GM21390 (cell line): Measurements from ENCODE around the gene SPATA24.
"Not testable (repeated sequence)": the region's sequence is repeated elsewhere in the genome, so short reads cannot be mapped to it uniquely, and the experiment has no call there.

Experiments
- ATAC-seq: cut with Tn5 transposase; IDR thresholded peaks from one replicate; pipeline ENCODE4 v1.9.1; 2021; ENCODE audit not compliant: unreplicated experiment

The SPATA24 gene

DNA sequence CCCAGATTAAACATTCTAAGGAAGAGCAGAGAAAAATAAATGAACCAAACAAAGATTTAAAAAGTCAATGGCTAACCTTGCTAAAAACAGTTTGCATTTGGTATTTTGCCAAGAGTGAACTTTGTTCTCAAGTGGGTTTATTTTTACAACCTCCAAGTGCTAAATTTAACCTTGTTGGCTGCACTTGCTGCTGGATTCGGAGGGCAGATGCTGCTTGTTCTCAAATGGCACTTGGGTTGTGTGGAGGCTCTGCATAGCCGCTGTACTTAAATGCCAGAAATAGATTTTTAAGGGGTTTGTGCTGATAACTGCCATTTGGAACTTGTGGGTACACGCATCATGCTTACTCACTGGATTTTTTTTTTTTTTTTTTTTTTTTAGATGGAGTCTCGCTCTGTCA, 13.3 kb upstream of the SPATA24 start:
- ATAC-seq = no peak

DNA sequence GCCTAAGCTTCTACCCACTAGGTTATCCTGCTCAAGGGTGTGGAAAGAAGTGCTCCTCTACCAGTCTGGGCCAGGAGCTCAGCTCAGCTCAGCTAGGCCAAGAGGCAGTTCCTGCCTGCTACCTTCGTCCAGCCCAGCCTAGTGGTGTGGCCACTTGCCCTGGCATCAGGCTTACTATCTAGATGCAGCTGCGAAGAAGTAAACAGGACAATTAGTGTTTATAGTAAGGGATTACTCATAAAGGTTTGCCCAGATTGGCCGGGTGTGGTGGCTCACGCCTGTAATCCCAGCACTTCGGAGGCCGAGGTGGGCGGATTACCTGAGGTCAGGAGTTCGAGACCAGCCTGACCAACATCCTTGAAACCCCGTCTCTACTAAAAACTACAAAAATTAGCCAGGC, 12.8 kb upstream of the SPATA24 start:
- ATAC-seq = no peak

DNA sequence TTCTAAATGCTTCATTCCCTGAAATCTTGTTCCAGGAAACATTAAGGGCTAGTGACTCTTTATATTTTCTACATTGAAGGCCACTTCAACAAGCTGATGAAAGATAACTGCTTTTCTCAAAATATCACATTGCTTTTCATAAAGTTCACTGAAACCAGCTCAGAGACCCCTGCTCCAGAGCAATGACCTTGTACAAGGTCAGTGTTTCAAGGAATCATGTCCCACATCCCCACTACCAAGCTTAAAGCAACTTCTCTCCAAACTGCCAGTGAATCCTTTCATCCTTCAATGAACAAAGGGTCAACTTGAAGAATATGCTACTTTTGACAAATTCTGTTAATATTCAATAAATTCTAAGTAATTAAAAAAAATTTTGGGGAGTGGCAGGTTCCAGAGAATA, 12.0 kb upstream of the SPATA24 start:
- ATAC-seq = no peak

DNA sequence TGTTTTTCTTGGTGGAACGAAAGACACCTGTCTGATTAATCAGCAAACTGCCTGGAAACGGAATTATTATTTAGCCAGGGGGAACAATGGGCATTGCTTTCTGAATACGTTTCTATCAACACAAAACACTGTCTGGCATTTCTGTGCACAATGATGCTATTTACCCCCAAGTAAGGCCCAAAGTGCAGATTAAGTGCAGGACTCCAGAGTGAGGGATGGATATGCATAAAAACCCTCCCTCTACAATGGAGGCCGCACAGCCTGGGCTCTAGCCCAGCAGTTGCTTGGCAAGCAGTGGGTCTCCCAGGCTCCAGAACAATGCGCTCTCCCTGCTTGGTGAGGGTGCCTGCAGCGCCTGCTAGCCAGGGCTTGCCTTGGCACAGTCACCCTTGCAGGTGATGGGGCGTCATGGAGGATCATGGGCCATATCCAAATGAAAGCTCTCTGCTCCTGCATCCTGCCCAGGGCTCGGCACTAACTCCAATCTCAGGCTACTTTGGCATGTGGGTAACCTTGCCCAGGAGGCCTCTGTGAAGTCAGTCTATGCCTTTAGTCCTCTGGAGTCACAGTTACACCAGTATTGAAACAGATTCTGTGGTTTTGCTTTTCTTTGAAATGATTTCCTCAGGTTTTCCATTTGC, 11.5 kb upstream of the SPATA24 start:
- no peak for ATAC-seq

DNA sequence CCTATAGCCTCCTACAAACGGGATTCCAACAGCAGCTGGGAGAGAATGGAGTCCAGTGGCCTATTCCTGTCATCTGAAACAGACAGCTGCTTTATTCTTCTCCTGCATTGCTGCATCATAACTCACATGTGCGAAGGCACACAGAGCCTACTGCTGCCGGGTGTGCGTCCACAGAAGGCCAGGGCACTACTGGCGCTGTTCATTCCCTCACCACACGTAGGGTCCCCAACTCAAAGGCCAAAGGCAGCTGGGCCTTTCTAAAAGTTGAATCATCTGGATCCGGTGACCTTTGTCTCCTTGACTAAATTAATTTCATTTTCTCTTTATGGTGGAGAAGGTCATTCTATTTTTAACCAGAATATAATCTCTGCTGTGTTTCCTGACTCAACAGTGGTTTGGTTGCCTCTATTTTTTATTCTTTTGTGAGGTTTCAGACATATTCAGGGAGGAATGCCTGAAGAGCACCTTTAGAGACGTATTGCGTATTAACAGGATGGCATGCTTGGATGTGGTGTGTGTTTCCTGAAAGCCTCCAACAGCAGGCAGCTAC, 10.8 kb upstream of the SPATA24 start:
- no peak for ATAC-seq

DNA sequence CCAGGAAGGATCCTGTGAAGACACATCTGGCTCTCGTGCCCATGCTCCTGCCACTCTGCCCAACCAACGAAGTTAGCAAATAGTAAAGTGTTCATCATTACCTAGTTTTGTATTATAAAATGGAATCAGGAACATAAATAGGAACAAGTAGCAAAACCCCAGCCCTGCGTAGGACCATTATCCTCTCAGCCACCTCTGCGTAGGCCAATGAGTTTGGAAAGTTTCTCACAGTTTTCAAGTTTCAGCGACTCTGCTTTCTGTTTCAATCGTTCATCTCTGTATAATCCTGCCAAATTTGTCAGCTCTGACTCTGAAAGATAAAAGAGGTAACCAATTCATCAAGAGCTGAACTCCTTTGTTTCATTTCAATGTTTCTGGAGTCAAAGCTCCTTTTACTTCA, 10.1 kb upstream of the SPATA24 start:
- ATAC-seq = no peak

DNA sequence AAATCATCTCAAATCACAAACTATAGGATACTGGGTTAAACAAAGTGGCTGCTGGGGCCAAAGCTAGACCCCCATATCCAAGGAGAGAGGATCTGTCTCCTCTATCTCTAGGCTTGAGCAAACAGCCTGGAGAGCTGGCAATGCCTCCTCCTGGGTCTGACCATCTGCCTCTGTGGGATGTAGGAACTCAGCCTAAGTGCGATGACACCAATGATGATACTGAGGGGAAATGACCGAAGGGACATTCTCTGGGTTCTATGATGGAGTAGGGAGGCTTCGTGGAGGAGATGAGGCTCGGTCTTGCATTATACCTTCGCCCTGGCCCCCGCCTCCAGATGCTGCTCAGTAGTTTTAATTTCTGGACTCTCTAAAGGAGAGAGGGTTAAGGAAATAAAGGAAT, 9.3 kb upstream of the SPATA24 start:
- no peak for ATAC-seq

DNA sequence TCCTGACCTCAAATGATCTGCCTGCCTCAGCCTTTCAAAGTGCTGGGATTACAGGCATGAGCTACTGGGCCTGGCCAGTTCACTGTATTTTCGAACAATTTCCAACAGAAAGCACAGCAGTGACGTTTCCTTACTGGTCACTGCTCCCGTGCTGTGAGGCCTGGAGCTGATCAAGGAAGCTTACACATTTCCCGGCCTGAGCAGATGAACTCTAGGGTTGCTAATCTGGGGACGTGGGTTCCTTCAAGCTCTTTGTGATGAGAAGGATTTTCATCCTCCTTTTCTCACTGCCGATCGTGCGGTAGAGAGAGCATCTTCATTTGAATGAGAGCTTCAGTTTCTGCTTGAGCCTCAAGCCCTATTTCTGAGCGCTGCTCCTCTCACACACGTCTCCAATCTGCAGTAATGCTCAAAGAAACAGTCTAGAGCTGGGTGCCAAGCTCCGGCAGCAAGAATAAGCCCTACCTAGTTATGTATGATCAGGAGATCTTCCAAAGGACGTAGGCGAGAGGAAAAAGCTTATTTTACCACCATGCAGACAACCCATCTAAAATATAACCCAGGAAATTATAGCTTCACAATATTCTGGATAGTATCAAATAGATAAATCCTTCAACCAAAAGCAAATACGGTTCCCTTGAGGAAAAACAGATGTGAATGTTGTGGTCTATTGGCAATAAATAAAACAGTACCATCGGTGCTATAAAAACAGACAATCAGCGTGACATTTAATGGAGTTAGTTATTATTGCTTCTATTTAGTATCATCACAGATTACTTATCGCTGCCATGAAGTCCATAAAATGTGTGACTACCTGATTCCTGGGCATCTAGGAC, 7.3 kb upstream of the SPATA24 start:
- no peak for ATAC-seq

DNA sequence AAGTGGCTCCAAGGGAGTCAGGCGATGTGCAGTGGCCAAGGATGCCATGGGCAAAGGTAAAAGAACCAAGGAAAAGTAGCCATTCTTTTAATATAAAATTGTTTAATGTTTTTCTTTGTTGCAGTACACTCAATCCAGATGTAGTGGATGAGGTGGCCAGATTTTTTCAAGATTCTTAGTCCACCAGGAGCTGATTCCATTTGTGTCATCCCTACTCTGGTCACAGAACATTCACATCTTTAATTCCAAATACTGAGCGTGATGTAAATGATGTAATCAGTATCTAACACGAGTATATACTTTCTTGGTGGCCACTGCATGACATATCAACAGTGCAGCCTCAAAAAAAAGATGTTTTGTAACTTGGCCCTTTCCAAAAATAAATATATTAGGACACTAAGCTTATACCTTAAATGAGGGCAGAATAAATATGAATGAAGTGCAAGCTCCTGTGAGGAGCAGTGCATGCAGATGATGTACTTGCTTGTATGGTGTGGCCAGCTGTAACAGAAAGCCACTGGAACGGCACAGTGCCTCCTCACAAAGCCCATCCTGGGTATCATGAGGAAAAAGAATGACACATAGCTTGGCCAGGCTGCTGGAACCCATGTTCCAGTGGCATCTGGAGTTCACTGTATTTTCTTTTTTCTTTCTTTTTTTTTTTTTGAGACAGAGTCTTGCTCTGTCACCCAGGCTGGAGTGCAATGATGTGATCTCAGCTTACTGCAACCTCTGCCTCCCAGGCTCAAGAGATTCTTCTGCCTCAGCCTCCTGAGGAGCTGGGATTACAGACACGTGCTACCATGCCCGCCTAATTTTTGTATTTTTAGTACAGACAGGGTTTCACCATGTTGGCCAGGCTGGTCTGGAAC, 6.5 kb upstream of the SPATA24 start:
- ATAC-seq = no peak

DNA sequence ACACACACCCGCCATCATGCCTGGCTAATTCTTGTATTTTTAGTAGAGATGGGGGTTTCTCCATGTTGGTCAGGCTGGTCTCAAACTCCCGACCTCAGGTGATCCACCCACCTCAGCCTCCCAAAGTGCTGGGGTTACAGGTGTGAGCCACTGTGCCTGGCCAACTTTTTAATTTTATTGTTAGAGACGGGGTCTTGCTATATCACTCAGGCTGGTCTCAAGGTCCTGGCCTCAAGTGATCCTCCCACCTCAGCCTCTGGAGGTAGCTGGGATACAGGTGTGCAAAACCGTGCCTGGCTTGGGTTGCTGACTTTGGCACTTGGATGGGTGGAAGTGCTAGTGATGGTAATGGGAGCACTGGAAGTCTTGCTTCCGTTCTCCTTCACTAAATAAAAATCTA, 5.2 kb upstream of the SPATA24 start:
- not testable (repeated sequence) for ATAC-seq

DNA sequence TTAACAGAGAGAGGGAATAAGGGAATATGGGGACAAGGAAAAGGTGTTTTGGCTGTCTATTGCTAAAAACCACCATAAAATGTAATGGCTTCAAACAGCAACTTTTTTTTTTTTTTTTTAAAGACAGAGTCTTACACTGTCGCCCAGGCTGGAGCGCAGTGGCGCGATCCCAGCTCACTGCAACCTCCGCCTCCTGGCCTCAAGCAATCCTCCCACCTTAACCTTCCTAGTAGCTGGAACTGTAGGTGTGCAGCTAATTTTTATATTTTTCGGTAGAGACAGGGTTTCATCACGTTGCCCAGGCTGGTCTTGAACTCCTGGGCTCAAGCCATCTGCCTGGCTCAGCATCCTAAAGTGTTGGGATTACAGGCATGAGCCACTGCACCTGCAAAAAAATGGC, 4.3 kb upstream of the SPATA24 start:
- no peak for ATAC-seq

DNA sequence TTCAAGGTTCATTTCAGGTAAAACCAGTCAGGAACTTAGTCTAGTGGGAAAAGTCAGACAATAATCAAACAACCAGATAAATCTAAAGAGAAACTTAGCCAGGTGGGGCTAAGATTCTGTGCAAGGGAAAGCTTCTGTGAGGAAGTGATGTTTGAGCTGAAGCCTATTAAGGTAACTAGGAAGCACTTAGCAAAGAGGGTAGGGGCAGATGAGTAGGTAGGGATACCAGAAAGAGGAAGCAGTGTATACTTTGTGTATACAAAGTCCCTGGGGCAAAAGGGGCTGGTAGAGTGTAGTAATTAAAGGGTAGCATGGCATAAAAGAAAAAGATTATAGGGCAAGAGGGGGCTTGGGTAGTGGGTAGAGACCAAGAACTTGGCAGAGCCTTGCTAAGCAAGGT, 3.6 kb upstream of the SPATA24 start:
- ATAC-seq = no peak

DNA sequence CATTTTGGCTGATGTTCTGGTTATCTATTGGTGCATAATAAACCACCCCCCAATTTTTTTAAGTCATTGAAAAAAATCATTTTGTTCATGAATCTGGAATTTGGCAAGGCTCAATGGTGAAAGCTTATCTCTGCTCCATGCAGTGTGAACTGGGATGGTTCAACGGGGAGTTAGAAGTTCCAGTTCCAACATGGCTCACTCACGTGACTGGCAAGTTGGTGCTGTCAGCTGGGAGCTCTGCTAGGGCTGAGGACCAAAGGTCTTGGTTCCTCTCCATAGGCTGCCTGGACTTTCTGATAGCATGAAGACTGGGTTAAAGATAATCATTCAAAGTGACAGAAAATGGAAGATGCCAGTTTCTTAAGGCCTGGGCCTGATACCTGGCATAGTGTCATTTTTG, 3.1 kb upstream of the SPATA24 start:
- ATAC-seq = no peak

DNA sequence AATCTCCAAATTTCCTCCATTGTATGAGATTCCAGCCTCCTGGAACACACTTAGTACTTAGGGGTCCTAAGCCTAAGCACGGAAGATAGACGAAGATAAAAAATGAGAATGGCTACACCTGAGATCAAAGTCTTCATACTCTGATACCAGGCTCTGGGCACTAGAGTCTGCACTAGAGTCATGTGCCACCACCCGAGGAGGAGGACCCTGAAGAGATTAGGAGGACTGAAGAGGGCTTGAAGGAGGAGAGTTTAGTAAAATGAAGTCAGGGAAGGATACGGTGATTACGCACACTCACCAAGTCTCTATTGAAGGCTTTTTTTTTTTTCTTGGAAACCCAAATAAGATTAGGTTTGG, 573 bp upstream of the SPATA24 start:
- ATAC-seq = no peak

DNA sequence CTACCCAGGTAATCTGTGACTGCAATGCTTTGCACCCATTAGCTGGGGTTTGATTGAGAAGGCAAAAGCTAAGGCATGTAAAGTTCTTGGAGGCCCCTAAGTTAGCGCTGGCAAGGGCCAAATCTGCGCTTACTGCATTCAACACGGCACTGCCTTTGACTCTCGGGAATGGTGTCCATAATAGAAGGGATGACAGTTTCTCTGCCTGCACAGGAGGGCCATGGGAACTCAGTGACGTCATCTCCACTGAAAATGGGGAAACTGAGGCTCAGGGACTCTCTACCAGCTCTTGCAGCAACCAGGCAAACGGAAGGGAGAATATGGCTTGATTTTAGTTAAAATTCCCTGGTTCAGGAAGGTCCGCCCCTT, 487 bp downstream of the SPATA24 start:
- ATAC-seq = no peak

DNA sequence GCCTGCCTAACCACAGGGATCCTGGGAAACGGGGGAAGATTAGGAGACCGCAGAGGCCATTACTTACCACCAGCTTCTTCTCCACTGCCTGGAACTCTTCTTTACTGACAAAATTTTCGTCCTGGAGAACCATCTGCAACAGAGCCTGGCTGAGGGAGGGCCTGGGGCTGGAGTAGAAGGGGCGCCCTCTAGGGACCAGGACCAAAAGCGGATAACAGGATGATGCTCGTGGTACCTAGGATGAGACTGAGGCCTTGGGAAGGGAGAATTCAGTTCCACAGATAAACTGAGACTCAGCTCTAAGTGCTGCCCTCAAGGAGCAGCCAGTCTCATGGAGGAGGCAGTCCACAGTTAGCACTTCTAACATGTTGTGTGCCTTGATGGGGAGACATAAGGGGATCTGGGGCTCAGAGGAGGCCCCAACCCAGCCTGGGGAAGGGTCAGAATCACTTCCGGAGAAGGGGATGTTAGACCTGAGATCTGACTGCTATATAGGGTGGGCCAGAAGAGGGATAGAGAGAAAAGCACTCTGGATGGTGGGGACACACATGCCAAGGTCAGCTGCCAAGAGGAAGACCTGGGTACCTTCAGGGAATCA, 1.2 kb downstream of the SPATA24 start:
- no peak for ATAC-seq

DNA sequence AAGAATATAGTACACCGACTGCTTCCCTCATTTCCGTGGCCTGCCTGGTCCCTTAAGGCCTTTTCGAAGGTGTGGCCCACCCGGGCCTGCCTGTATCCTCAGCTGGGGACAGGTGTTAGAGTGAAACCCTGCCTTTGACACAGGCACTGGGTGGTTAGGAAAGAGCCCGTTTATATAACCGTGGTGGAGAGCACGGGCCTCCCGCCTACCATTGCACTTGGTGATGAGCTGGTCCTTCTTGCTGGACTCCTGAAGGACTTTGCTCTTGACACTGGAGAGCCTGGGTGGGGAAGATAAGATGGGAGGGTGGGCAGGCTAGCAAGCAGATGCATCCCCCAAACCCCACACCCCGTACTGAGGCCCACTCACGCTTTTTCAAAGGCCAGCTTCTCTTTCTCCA, 2.3 kb downstream of the SPATA24 start:
- no peak for ATAC-seq

DNA sequence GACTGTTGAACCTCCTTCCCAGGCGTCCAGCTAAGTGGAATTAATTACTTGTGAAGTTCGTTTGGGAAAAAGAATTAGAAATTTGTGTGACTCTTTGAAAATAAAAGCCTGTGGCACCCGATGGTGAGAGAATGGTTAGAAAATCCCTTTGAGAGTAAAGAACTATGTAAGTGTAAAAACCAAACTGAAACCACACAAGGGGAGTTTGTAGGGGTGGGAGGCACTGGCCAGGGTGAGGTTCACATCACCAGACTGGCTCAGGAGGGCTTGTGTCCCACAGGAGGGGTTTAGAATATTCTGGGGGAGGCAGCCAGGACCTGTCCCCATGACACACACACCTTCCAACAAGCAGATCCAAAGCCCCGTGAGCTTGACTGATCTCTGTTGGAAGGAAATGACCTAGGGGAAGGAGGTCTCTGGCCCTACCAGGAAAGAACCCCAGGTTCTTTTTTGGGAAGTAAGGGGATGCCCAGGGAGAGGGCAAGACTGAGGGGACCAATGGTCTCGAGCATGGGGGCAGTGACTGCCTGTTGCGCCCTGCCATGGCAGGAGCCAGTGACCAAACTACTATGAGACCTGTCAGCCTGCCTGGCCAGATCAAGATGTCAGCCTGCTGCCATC, 4.3 kb downstream of the SPATA24 start:
- no peak for ATAC-seq

DNA sequence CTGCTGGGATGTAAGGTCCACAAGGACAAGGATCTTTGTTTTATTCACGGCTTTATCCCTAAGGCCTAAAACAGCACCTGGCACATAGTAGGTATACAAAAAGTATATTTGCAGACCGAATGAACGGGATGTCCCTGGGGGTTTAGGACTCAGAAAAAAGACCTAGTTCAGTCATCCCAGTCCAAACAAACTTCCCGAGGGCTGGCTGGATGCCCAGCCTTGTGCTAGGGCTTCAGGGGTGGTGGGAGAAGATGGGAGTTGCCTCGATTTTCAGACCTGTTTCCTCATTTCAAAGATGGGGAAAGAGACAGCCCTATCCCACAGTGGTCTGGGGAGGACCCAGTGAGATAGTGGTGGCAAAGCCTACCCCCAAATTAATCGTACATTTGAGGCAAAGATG, 6.0 kb downstream of the SPATA24 start:
- ATAC-seq = no peak

DNA sequence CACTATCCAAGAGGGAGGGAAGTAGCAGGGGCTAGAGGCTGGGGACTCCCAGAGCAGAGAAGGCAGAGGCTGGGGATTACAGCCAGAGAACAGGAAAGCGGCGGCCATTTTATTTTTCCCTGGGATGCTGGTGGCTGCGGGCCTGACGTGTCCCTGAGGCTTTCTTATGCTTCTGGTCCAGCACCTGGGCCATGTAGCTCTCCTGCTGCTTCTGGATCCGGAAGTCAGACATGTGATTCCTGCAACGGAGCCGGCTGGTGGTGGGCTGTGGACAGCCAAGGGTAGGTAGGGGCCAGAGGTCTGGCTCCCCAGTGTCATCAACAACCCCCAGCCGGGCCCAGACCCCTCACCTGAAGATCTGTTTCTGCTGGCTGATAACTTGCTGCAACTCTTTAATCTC, 7.2 kb downstream of the SPATA24 start:
- no peak for ATAC-seq
